SKM-1 (cell line): ENCODE measurements around the gene VOPP1.
"Not testable (repeated sequence)": the region's sequence is repeated elsewhere in the genome, so short reads cannot be mapped to it uniquely, and the experiment has no call there.

ENCODE experiments used
- DNase-seq: peaks from one replicate; lab custom pipeline; 2025; ENCODE audit not compliant: unreplicated experiment; lab: John Stamatoyannopoulos, UW

VOPP1 gene

GRCh38 chr7:55587687-55588378 lies 15.5 kb upstream of the VOPP1 start:
- no peak for DNase-seq

GRCh38 chr7:55582656-55583055 lies 10.4 kb upstream of the VOPP1 start:
- DNase-seq = not testable (repeated sequence)

DNA sequence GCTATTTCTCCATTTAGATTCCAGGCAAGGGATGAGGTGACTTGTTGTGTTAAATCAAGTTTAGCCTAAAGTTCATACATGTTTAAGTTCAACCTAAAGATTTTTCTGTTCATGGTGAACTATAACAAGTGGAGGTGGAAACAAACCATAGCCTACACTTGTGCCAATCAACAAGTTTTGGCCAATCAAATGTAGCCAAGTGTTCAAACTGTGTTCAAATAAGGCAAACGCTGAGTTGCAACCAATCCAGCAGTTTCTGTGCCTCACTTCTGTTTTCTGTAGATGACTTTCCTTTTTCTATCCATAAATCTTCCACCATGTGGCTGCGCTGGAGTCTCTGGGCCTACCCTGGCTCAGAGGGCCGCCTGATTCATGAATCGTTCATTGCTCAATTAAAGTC lies 4.5 kb upstream of the VOPP1 start:
- DNase-seq = no peak

- DNase-seq = no peak
Measured at GRCh38 chr7:55575733-55576132, 3.4 kb upstream of the VOPP1 start.

GRCh38 chr7:55575098-55575497 lies 2.8 kb upstream of the VOPP1 start:
- DNase-seq = no peak

GRCh38 chr7:55574051-55574717 lies 1.9 kb upstream of the VOPP1 start:
- no peak for DNase-seq

- no peak for DNase-seq
Measured at GRCh38 chr7:55573234-55573900, 1.1 kb upstream of the VOPP1 start.

DNA sequence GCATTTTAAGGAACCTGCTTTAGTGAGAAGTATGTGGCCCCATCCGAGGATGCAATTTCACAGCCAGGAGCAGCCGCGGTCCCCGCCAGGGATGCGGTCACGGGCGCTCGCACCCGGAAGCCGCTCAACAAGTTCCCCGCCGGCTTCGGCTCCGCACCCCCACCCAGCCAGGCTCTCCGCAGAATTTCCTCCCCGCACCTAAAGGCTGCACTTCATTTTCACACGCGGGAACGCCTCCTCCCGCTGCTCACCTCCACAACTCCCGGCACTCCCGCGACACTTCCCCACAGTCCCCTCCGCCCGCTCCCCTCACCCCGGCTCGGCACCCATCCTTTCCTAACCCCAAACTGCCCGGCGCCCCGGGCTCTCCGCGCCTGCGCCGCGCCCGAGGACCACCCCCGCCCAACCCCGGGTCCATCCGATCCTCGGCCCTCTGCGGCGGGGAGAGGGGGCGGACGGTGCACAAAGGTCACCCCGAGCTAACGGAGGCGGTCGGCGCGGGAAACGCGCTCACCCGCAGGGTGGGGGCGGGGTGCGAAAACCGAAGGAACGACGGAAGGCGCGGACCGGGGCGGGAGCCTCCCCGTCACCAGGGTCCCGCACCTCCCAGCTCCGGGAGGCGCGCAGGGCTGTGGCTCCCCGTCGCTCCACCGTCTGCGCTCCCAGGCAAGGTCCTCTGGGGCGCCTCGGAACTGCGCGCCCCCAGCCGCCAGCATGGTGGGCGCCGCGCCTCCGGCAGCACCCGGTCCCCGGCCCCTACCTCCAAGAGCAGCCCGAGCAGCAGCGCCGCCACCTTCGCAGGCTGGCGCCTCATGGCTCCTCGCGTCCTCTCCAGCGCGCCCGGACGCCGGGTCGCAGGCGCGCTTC lies 558 bp downstream of the VOPP1 start:
- peak; percentile 45 for DNase-seq

GRCh38 chr7:55570939-55571338 lies 1.4 kb downstream of the VOPP1 start:
- no peak for DNase-seq

DNA sequence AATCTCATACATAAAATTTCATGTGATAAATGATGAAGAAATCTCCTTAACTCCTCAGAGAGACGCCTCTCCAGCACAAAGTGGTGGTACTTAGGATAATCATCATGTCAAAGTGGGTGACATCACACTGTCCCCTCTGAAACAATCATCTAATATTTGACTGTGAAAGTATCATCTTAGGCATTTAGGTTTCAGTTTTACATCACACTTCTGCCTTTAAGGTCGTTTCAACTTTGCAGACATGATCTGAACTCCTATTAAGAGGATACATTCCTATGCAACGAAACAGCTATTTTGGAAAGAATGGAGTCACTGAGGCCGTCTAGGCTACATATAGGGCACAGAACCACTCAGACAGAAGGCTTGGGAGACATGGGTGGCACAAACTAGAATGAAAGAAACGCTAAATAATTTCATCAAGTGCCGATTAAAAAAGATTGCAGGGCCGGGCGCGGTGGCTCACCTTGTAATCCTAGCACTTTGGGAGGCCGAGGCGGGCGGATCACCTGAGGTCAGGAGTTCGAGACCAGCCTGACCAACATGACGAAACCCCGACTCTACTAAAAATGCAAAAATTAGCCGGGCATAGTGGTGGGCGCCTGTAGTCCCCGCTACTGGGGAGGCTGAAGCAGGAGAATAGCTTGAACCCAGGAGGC lies 2.0 kb downstream of the VOPP1 start:
- DNase-seq = no peak

DNA sequence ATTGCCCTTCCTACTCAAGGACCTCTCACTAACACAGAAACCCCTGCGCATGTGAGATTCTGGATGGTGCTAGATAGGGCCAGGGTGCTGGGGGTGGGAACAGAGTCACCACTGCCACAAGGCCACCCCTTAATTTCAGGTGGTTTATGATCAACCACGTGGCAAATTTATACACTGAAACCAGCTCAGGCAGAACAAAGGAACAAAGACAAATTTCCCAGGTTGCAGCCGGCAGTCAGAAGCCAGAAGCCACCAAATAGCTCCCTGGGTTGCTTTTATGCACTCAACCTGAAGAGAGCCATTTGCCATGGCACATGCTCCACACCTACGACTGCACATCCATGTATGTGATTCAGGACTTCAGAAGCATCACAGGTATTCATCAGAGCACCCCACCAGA lies 2.5 kb downstream of the VOPP1 start:
- DNase-seq = no peak

GRCh38 chr7:55569269-55569663 lies 3.0 kb downstream of the VOPP1 start:
- DNase-seq = no peak

DNA sequence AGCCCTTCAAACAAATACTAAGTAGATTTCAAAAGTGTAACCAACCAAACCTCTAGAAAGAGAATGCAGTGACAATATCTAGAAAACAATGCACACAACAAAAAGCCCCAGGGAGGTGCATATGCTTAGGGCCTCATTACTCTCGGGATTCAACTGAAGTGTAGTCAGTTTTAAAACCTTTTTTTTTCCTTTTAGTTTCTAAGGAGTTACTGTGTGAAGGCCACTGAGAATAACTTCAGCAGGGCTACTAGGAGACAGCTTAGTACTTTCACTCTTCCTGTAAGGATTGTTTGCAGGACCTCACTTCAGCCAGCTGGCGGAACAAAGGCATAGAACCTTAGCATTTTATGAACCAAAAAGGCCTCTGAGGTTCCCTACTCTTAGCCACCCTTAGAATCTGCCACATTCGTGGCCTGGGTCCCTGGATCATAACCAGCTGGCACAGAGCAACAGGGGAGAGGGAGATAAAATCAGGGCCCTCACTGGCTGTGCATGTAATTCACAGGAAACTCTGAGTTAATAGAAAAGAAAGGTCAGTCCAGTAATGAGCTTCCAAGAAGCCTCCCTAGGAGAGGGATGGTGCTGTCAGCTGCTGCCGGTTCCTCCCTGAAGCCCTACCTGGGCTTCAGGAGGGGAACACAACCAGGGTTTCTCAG lies 3.6 kb downstream of the VOPP1 start:
- no peak for DNase-seq

DNA sequence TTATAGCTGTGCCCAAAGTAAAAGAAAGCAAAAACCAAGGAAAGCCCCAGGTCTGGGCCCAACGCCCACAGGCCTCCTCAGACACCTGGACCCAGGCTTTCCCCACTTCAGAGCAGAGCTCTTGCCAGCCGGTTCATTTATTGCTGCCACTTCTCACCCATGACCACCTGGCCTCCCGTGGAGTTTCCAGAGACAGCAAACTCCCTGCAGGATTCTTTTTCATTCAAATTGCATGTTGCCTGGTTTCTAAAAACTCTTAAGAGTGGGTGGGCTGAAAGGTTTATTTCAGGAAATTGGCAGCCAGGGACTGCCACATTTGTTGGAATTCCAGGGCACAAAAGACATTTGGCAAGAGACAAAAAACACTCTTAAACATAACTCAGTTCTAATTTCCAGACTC lies 4.7 kb downstream of the VOPP1 start:
- no peak for DNase-seq

GRCh38 chr7:55565681-55566080 lies 6.6 kb downstream of the VOPP1 start:
- DNase-seq = no peak

- no peak for DNase-seq
Measured at GRCh38 chr7:55563596-55564325, 8.5 kb downstream of the VOPP1 start.

GRCh38 chr7:55561690-55562089 lies 10.6 kb downstream of the VOPP1 start:
- no peak for DNase-seq

GRCh38 chr7:55558962-55559920 lies 13.1 kb downstream of the VOPP1 start:
- no peak for DNase-seq
